GM19099 (cell line): ENCODE measurements around the gene TPPP3.

Experiments used
- POLR2A ChIP-seq: IDR thresholded peaks from 3 replicates; pipeline ENCODE4 v1.6.1; 2011; ENCODE audit warnings: low read depth; ENCODE audit not compliant: insufficient read length; ENCODE audit errors: extremely low read depth

TPPP3 gene

GRCh38 chr16:67399749-67400704, 6.7 kb upstream of the TPPP3 start:
- TF ChIP-seq POLR2A: no peak

- no peak for TF ChIP-seq POLR2A
Observed at GRCh38 chr16:67399218-67399733, 6.0 kb upstream of the TPPP3 start.

- no peak for TF ChIP-seq POLR2A
Observed at GRCh38 chr16:67398546-67399217, 5.4 kb upstream of the TPPP3 start.

DNA sequence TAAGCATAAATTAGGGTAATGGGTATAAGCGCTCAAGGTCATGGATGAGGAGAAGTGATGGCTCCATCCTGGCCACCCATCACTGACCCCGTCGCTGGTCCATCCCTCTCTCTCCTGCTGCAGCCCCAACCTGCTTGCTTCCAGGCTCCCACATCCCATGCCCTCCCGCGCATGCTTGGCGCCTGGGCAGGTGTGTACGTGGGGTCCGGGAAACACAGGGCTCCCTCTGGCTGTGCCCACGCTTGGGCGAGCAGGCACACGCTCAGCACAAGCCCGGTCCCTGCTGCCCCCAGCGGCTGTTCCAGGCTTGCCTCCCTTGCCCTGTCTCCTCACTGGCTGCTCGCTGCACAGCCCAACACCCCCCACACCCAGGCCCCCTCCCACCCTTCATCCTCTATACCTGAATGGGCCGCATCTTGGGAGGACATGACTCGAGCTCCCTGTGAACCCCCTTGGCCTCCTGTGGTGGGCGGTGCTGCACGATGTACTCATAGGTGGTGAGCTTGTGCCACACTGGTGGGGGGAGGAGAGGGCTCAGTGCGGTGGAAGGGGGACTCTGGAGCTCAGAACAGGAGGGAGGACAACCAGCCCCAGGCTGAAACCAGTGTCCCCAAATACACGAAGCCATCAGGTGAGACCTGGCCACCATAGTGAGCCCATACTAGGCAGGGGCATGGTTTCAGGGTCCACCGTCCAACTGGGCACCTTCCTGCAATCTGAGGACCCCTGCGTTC, 4.7 kb upstream of the TPPP3 start:
- TF ChIP-seq POLR2A: no peak

- no peak for TF ChIP-seq POLR2A
Observed at GRCh38 chr16:67397036-67397801, 3.9 kb upstream of the TPPP3 start.

- no peak for TF ChIP-seq POLR2A
Observed at GRCh38 chr16:67396159-67397035, 3.1 kb upstream of the TPPP3 start.

DNA sequence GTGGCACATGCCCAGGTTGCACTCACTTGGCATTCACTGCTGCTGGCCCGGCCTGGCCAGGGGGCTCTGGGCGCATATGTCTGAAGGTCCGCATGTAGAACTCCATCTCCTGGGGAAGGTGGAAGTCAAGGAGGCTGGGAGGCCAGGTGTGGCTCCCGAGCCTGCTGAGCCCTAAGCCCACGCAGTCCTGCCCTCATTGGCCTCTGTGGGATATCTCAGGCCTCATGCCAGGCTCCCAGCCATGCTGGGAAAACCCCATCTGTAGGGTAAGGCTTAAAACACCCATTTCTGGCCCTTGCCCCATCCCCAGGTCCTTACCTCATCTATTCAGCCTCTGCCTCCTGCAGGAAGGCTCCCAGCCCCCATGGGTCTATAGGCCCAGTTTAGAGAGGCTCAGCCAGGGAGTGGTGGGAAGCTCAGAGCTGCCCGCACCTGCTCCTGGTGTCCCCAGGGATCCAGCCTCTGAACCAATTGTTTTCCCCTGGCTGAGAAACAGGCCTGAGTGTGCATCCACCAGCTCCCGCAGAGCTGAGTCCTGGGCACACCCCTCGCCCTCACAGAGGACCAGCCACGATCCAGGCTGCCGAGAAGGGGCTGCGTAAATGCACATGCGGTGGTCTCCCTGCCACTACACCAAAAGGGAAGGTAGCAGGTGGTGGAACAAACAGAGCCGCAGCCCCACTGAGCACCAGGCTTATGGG, 2.3 kb upstream of the TPPP3 start:
- no peak for TF ChIP-seq POLR2A

GRCh38 chr16:67395105-67395457, 1.8 kb upstream of the TPPP3 start:
- no peak for TF ChIP-seq POLR2A

DNA sequence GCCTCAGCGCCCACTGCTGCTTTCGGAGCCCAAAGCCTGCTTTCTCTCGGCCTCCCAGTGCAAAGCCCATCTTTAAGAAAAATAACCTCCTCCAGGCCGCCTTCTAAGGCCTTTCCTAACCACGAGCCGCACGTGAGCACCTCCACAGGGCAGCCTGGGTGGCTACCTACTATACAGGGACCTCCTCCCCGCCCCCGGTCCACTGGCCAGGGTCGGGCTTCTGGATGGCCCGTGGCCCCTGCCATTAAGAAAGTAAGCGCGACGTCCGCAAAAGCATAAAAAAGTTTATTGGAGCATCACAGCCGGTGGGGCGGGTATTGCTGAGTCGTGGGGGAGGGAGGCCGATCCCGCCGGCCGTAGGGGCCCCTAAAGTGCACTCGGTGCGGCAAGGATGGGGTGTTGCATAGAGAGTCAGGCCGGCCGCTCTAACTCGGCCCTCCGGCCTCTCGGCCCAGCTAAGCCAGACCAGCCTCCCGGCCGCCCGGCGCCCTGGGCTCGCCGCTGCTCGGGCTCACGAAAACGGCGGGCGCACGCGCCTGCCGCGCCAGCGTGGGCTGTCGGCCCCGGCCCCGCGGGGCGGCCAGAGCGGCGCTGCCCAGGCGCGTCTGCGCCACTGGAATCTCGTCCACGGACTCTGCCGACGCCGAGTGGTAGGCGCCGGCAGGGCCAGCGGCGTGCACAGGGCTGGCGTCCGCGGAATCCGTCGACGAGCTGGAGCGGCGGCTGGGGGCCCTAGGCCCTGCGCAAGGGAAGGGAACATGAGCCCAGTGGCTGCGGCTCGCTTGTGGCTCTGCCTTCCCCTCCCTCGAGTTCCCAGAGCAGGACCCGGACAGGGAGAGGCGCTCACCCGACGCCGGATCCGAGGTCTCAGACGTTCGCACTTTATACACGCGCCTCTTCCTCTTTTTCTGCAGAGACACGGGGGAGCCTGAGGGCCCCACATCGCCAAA, 1.1 kb upstream of the TPPP3 start:
- TF ChIP-seq POLR2A: no peak

DNA sequence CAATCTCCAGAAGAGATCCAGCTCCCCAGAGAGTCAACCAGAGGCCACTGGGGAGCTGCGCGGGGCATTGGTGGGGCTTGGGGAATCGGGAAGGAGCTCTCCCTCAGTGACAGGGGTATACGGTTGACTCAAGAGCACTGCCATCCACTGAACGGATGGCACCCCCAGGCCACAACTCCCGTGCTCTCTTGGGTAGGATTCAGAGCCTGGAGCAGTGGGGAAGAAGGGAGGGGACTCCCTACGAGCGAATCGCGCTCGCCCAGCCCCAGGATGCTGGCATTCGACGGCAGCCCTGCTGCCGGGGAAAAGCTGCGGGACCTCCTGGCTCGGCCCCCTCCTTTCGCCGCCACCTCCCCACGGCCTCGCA, 473 bp upstream of the TPPP3 start:
- no peak for TF ChIP-seq POLR2A

GRCh38 chr16:67392301-67393059, 818 bp downstream of the TPPP3 start:
- TF ChIP-seq POLR2A: no peak
